OCI-LY3 (cell line): ENCODE measurements around the gene CAMSAP2.

Source experiments
- H2AFZ ChIP-seq: fragments of 200-600, 300-600 bp; shearing (Covaris generic); 2 replicates; pipeline ENCODE4 v1.6.0; 2014; ENCODE audit warnings: antibody characterized with exemption, low read depth, low read length
- H3K27ac ChIP-seq: fragments of 200-600, 300-600 bp; sonication (generic); 2 replicates; pipeline ENCODE4 v1.5.1; 2014; ENCODE audit warnings: mild to moderate bottlenecking, low read length, moderate library complexity, mixed read lengths
- H3K27me3 ChIP-seq: fragments of 200-600, 300-600 bp; sonication (generic); 2 replicates; pipeline ENCODE4 v1.6.1; 2014; ENCODE audit warnings: low read depth, low read length, mixed read lengths
- H3K36me3 ChIP-seq: fragments of 200-600, 300-600 bp; sonication (generic); replicated peaks from 2 replicates; pipeline ENCODE3; 2014; ENCODE audit warnings: low read depth, low read length, mixed read lengths
- H3K4me1 ChIP-seq: fragments of 300-600, 200-600 bp; sonication (generic); 2 replicates; pipeline ENCODE4 v1.6.1; 2014; ENCODE audit warnings: low read length, mixed read lengths
- H3K4me2 ChIP-seq: fragments of 200-600, 300-600 bp; sonication (generic); 2 replicates; pipeline ENCODE4 v1.6.1; 2014; ENCODE audit warnings: low read length, mixed read lengths
- H3K4me3 ChIP-seq: fragments of 300-600, 200-600 bp; sonication (generic); 2 replicates; pipeline ENCODE4 v1.5.1; 2014; ENCODE audit warnings: antibody characterized with exemption, mild to moderate bottlenecking, low read length, moderate library complexity
- H3K79me2 ChIP-seq: fragments of 300-600, 200-600 bp; shearing (Covaris generic); 2 replicates; pipeline ENCODE4 v1.6.1; 2014; ENCODE audit warnings: mild to moderate bottlenecking, low read length, mixed read lengths
- H3K9ac ChIP-seq: fragments of 300-600, 200-600 bp; shearing (Covaris generic); 2 replicates; pipeline ENCODE4 v1.6.0; 2014; ENCODE audit warnings: mild to moderate bottlenecking, low read length, moderate library complexity
- H3K9me3 ChIP-seq: fragments of 200-600, 300-600 bp; shearing (Covaris generic); 2 replicates; pipeline ENCODE4 v1.6.1; 2014; ENCODE audit warnings: low read length, mixed read lengths; ENCODE audit not compliant: insufficient read depth
- H4K20me1 ChIP-seq: fragments of 200-600, 300-600 bp; sonication (generic); 2 replicates; pipeline ENCODE4 v1.6.1; 2016; ENCODE audit warnings: low read length, mixed read lengths; ENCODE audit not compliant: insufficient read depth
- EZH2phosphoT487 ChIP-seq: fragments of 200-600 bp; shearing (Covaris generic); IDR thresholded peaks from 2 replicates; pipeline ENCODE4 v1.6.1; 2018; ENCODE audit warnings: antibody characterized with exemption, mixed run types, low read depth
- TF ChIP-seq, protein P1 (sequence below): fragments of 200-600, 300-600 bp; sonication (generic); IDR thresholded peaks from 2 replicates; pipeline ENCODE4 v1.5.1; 2014; ENCODE audit warnings: antibody characterized with exemption, low read length, low read depth

Gene CAMSAP2

GRCh38 chr1:200901350-200901749 lies 162.7 kb downstream of the CAMSAP2 start:
- H3K4me2 ChIP-seq: no peak overlapping the region
- H2AFZ ChIP-seq: no peak overlapping the region
- H3K27me3 ChIP-seq: peaks cover 79% of the 10 kb centered on the region
- no peaks in the 10 kb centered on the region for H3K36me3 ChIP-seq
- no peaks in the 10 kb centered on the region for H3K9me3 ChIP-seq
- no peak overlapping the region for H3K27ac ChIP-seq
- no peak overlapping the region for H3K9ac ChIP-seq
- H3K4me3 ChIP-seq: no peak overlapping the region
- TF ChIP-seq, protein P1, sequence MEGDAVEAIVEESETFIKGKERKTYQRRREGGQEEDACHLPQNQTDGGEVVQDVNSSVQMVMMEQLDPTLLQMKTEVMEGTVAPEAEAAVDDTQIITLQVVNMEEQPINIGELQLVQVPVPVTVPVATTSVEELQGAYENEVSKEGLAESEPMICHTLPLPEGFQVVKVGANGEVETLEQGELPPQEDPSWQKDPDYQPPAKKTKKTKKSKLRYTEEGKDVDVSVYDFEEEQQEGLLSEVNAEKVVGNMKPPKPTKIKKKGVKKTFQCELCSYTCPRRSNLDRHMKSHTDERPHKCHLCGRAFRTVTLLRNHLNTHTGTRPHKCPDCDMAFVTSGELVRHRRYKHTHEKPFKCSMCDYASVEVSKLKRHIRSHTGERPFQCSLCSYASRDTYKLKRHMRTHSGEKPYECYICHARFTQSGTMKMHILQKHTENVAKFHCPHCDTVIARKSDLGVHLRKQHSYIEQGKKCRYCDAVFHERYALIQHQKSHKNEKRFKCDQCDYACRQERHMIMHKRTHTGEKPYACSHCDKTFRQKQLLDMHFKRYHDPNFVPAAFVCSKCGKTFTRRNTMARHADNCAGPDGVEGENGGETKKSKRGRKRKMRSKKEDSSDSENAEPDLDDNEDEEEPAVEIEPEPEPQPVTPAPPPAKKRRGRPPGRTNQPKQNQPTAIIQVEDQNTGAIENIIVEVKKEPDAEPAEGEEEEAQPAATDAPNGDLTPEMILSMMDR: no peak
- TF ChIP-seq EZH2phosphoT487: no peak
- H4K20me1 ChIP-seq: peaks cover 4% of the 10 kb centered on the region; the same call in 1 of the 2 replicates
- peaks cover 20% of the 10 kb centered on the region for H3K4me1 ChIP-seq
- H3K79me2 ChIP-seq: no peaks in the 10 kb centered on the region

GRCh38 chr1:200901796-200902444 lies 163.2 kb downstream of the CAMSAP2 start:
- no peaks in the 10 kb centered on the region for H3K36me3 ChIP-seq

GRCh38 chr1:200903793-200904192 lies 165.1 kb downstream of the CAMSAP2 start:
- no peak overlapping the region for H3K9ac ChIP-seq

More at GRCh38 chr1:200901796-200902444, 163.2 kb downstream of the CAMSAP2 start:
- TF ChIP-seq, protein P1: no peak
- TF ChIP-seq EZH2phosphoT487: no peak
- Histone ChIP-seq H3K79me2 (no peaks in the 10 kb centered on the region), H3K27ac (no peak overlapping the region), H3K27me3 (peaks cover 73% of the 10 kb centered on the region), H3K9me3 (no peaks in the 10 kb centered on the region), H2AFZ (no peak overlapping the region), H4K20me1 (no peaks in the 10 kb centered on the region; the same call in 1 of the 2 replicates), H3K4me1 (peaks cover 19% of the 10 kb centered on the region), H3K4me3 (no peak overlapping the region), H3K4me2 (no peak overlapping the region), H3K9ac (no peak overlapping the region)

GRCh38 chr1:200904772-200905171 lies 166.1 kb downstream of the CAMSAP2 start:
- H3K36me3 ChIP-seq: no peaks in the 10 kb centered on the region
- H3K9me3 ChIP-seq: no peaks in the 10 kb centered on the region
- no peak overlapping the region for H3K9ac ChIP-seq
- TF ChIP-seq, protein P1: no peak
- no peak for TF ChIP-seq EZH2phosphoT487
- no peak overlapping the region for H3K27ac ChIP-seq
- no peak overlapping the region for H3K4me2 ChIP-seq
- H3K27me3 ChIP-seq: peaks cover 75% of the 10 kb centered on the region
- H4K20me1 ChIP-seq: no peaks in the 10 kb centered on the region
- H3K79me2 ChIP-seq: no peaks in the 10 kb centered on the region
- H3K4me1 ChIP-seq: peaks cover 40% of the 10 kb centered on the region
- H2AFZ ChIP-seq: no peak overlapping the region
- H3K4me3 ChIP-seq: no peak overlapping the region

More at GRCh38 chr1:200903793-200904192, 165.1 kb downstream of the CAMSAP2 start:
- H3K4me3 ChIP-seq: no peak overlapping the region
- H3K9me3 ChIP-seq: no peaks in the 10 kb centered on the region
- H3K27me3 ChIP-seq: peaks cover 70% of the 10 kb centered on the region
- no peaks in the 10 kb centered on the region for H3K79me2 ChIP-seq
- TF ChIP-seq EZH2phosphoT487: no peak
- TF ChIP-seq, protein P1: no peak
- H3K4me2 ChIP-seq: no peak overlapping the region
- H3K27ac ChIP-seq: no peak overlapping the region
- H2AFZ ChIP-seq: no peak overlapping the region
- H4K20me1 ChIP-seq: no peaks in the 10 kb centered on the region
- H3K36me3 ChIP-seq: no peaks in the 10 kb centered on the region
- peaks cover 33% of the 10 kb centered on the region for H3K4me1 ChIP-seq
